ENCODE results near the gene ZNF121.

DNA sequence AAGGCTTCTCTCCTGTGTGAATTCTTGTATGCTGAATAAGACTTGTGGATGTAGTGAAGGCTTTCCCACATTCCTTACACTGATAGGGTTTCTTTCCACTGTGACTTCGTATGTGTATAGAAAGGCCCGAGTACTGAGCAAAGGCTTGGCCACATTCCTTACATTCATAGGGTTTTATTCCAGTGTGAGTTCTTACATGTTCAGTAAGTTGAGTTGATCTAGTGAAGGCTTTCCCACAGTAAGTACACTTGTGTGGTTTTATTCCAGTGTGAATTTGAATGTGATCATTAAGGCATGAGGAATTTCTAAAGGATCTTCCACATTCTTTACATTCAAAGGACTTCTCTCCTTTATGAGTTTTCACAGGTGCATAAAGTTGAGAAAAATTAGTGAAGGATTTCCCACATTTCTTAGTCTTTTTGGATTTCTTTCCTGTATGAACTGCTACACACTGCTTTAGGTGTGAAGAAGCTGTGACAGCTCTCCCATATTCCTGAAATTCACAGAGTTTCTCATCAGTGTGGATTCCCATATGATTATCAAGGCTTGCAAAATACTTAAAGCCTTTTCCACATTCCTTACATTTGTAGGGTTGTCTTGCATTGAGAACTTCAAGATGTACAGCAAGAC lies 26.3 kb upstream of the ZNF121 start:
- no peak for TF ChIP-seq POLR2AphosphoS5 (IDR thresholded peaks at IDR 0.05)
- TF ChIP-seq POLR2A (IDR thresholded peaks at IDR 0.05), result no peak
- TF ChIP-seq, protein P1, sequence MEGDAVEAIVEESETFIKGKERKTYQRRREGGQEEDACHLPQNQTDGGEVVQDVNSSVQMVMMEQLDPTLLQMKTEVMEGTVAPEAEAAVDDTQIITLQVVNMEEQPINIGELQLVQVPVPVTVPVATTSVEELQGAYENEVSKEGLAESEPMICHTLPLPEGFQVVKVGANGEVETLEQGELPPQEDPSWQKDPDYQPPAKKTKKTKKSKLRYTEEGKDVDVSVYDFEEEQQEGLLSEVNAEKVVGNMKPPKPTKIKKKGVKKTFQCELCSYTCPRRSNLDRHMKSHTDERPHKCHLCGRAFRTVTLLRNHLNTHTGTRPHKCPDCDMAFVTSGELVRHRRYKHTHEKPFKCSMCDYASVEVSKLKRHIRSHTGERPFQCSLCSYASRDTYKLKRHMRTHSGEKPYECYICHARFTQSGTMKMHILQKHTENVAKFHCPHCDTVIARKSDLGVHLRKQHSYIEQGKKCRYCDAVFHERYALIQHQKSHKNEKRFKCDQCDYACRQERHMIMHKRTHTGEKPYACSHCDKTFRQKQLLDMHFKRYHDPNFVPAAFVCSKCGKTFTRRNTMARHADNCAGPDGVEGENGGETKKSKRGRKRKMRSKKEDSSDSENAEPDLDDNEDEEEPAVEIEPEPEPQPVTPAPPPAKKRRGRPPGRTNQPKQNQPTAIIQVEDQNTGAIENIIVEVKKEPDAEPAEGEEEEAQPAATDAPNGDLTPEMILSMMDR (IDR thresholded peaks at IDR 0.05), result no peak
- no peak for TF ChIP-seq EP300 (IDR thresholded peaks at IDR 0.05)

Data from sigmoid colon (tissue), 4 donors.